Measurements from ENCODE around the gene ADCY5.
"Not testable (repeated sequence)": the region's sequence is repeated elsewhere in the genome, so short reads cannot be mapped to it uniquely, and the experiment has no call there.

The ADCY5 gene

DNA sequence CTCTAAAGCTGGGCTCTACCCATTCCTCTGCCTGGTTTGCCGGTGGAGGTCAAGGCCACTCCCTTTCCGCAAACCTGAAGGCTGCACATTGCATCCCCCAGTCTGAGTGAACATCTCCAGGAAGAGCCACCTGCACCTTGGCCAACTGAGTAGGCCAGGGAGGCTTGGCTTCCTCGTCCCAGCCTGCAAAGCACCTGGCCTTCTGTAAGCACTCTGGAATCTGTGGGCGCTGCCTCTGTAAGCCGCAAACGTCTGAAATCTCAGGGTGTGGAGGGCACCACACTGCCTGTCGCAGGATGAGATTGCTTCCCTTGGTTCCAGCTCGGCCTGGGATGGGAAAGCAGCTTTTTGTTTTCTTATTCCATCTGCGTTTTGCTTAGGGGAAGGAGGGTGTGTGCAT is 165.8 kb downstream of the ADCY5 start:
- no peak for DNase-seq

DNA sequence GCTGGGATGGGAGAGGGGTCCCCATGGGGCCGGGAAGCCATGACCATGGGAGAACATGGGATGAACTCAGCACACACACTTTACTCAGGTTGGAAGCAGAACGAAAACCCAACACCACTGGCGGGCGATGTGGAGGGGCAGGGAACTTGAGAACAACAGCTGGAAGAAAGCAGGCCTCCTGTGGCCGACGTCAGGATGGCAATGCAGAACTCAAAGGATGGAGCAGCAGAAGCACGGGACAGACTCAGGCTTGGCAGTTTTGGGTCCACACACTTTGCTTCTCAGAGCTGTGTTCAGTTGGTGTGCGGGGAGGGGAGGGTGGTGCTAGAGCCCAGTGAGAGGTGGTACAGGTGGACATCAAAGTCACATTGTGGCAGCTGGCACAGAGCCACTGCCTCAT is 166.4 kb downstream of the ADCY5 start:
- no peak for DNase-seq

DNA sequence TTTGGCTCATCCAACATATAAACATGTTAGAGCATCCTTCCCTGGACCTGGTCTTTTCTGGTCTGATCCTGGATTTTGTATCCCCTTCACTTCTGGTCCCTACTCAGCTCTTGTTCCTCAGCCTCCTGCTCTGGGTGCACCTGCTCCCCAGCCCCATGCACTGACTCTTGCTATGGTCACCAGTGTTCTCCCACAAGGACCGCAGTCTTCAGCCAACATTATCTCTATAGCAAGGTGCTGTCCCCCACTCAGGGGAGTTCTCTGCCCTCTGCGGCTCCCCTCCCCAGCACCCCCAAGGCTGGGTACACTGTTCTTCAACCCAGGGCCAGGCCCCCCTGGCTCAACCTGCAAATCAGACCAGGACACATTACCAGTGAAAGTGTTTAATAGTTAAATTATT is 167.0 kb downstream of the ADCY5 start:
- no peak for DNase-seq

DNA sequence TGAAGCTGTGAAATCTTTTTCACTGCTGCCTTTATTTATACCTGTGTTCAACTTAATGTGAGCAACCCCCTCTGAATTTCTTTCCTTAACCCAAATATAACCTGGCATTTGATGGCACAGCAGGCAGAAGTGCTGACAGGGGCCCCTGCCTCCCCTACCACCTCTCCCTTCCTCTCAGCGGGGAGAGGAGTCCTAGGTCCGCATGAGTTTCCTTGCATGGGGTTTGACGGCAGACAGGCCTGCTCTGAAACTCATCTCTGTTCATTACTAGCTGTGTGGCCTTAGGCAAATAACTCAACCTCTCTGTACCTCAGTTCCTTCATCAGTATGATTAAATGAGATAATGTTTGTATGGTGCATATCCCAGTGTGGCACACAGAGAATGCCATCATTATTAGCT is 167.5 kb downstream of the ADCY5 start:
- DNase-seq = no peak

DNA sequence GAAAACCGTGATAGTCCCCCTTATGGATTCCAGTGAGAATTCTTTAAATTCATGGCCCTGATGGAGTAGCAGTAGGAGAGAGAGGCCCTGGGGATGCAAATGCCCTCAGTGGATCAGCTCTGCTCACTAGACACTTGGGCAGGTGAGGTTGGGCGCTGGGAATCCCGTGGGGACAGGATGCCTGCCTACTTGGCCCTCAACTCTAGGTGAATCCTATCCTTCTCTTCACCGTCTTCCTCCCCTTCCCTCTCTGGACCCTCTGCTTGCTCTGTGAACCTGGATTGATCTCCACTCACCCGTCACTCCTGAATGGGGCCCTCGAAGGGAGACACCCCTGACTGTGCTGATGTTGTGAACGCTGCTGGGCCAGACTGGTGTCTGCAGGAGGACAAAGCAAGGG is 169.8 kb downstream of the ADCY5 start:
- DNase-seq = no peak

DNA sequence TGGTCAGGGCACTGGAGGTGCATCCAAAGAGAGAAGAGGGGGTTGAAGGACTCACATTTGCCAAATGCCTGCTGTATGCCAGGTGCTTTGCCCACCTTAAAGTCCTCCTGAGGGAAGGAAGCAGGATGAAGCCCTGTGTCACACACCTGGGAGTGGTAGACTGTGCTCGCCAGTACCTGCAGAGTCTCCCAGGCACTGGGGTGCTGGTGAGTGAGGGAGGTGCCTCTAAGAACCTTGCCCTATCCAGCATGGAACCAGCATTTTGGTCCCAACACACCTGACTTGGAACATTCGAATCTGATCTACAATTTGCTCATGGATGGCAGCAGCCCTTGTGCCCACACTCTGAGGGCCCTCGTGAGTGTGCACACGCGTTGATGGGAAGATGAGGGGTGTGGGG is 170.4 kb downstream of the ADCY5 start:
- DNase-seq = no peak

DNA sequence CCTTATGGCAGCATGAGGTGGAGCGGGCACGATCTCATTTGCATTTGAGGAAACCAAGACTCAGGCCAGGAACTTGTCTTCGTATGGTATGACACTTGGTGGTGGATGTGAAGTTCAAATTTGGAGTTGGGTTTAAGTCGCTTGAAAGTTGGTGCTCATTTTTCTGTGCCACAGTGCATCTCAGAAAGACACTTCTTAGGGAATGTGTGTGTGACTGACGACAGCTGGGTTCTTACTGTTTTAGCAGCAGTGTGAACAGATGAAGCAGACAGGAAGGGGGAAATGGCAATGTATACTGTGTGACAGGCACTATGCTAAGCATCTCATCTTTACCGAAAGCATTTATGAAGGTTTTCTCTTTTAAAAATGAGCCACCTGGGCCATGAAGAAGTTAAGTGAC is 171.8 kb downstream of the ADCY5 start:
- DNase-seq = no peak

DNA sequence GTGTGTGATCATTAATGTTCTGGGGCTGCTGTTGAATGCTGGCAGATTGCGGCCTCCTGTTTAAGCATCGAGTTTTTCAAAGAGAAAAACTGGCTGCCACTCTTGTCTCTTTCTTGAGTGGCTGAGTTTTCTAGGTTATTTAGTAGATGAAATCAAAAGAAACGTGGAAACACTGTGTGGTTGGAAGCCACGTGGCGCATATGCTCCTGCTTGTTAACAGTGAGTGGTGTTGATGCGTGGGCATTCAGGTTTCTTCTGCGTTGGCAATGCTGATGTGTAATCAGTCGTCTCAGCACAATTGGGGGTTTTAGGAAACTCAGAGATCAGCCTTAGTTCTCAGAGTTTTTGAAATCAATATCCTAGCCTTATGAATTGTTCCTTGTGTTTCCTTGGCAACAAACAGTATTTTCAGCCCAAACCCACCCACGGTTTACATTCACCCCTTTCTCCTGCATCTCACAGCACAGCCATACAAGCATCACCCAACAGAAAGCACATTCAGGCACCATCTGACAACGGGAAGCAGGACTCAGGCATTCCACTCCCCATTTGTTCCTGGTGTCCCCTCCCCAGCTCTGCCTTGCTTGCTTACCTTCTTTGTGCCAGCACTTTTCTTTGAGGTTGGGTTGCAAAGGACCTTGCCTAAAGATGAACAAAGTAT is 172.4 kb downstream of the ADCY5 start:
- no peak for DNase-seq

DNA sequence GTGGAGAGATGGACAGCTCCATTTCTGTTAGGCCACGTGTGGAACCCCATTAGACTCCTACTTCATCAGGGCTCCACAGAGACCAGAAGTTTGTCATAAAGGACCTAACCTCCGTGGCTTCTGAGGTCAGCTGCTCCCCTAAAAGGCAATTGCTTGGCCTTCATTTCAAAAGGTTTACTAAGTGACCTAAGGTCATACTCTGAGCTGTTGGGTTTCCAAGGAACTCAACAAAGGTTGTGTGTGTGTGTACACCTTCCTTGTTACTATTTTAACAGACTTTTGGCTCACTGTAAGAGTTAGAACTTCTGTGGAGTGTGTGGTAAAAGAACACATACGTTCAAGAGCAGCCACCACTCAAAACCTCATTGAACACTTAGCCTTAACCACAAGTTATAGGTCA is 173.2 kb downstream of the ADCY5 start:
- no peak for DNase-seq

DNA sequence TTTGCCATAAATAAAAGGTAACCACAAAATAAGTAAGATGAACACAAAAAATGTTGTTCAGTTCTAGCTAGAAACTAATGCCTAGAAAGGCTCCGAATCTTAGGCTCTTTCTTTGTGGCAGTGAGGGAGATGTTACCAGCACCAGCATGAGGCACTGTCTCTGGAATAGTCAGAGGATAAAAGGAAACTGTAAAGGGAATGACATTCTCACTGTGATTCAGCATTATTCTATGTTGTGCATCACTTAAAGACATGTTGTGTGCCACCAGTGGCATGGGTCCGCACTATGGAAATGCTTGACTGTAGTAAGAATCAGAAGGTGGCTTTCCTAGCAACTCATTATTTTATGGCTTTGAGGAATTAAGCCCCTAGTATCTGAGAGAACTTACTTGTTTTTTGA is 176.3 kb downstream of the ADCY5 start:
- no peak for DNase-seq

DNA sequence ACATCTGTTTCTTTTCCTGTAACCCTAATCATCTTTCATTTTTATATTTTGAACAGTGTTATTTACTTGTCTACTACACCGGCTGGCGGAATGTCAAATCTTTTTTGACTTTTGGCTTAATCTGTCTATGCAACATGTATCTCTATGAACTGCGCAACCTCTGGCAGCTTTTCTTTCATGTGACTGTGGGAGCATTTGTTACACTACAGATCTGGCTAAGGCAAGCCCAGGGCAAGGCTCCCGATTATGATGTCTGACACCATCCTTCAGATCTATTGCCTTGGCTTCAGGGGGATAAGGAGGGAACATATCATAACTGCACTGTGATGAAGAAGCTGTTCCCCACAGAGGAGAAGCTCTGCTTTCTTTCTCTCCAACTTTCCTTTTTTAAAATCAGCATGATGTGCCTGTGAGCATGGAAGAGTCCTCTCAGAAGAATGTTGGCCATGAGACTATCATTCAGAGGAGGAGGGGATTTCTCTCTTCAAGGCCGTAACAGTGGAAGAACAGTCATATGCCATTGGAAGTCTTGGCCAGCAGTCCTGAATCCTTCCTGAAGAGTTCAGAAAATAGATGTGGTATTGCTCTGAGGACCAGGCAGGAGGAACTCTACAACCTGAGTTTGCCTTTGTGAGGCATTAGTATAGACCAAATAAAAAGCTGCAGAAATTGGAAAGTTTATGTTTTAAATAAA is 177.3 kb downstream of the ADCY5 start:
- DNase-seq = no peak

DNA sequence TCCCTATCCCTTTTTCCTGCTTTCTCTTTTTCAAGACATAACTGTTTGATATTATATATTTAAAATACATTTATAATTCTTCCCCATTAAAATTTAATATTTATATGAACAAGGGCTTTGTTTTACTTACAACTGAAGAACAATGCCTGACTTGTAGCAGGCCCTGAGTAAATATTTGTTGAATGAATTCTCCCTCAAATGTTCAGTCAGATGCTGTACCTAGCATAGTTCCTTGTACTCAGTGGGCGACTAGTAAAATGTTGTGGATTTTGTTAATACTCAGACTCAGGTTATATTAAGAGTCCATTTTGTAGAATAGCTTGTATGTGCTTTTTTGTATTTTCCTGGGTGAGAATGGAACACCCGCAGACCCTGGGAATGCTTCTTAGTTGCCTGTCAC is 178.1 kb downstream of the ADCY5 start:
- DNase-seq = no peak

DNA sequence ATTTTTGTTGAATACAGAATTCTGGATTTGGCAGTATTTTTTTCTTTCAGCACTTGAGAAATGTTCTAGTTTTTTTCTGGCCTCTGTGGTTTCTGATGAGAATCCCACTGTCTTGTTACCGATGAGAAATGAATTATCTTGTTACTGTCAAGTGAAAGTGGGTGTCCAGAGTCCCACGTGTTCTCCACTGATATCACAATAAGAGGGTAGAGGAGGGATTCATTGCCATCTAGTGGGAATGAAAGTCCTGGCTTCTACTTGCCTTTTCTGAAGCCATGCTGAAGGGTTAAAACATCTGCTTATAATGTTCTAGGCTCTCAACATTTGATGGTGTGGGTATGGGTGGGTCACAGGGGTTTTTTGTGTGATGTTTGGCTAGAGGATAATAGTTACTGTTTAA is 181.1 kb downstream of the ADCY5 start:
- DNase-seq = no peak

DNA sequence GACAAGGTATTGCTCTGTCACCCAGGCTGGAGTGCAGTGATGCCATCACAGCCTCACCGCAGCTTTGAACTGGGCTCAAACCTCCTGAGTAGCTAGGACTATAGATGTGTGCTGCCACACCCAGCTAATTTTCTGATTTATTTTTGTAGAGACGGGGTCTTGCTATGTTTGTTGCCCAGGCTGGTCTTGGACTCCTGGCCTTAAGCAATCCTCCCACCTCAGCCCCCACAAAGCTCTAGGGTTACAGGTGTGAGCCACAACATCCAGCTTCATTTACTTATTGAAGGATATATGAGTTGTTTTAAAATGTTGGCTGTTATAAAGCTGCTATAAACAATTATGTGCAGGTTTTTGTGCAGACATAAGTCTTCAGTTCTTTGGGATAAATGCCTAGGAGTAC is 184.9 kb downstream of the ADCY5 start:
- no peak for DNase-seq

DNA sequence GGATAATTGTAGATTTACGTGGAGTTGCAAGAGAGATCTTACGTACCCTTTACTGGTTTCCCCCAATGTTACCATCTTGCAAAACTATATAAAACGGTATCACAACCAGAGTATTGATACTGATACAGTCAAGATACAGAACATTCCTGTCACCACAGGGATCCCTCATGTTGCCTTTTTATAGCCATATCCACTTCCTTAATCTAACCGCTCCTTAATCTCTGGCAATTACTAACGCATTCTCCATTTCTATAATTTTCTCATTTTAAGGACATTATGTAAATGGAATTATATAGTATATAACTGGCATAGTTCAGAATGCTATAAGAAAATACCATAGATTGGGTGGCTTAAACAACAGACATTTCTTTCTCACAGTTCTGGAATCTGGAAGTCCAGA is 186.0 kb downstream of the ADCY5 start:
- DNase-seq = no peak

DNA sequence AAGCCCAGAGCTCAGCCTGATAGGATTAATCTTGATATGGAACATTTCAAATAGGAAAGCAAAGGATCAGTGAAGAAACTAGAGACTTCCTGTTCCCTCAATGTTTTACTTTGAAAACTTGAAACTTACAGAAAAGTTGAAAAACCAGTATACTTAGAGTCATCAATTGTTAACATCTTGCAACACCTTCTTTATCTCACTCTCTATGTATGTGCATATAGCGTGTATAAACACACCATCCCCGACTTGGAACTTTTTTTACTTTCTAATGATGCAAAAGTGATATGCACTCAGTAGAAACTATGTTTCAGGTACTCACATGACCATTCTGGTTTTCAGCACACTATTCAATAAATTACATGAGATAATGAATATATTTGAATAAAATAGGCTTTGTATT is 186.7 kb downstream of the ADCY5 start:
- no peak for DNase-seq

DNA sequence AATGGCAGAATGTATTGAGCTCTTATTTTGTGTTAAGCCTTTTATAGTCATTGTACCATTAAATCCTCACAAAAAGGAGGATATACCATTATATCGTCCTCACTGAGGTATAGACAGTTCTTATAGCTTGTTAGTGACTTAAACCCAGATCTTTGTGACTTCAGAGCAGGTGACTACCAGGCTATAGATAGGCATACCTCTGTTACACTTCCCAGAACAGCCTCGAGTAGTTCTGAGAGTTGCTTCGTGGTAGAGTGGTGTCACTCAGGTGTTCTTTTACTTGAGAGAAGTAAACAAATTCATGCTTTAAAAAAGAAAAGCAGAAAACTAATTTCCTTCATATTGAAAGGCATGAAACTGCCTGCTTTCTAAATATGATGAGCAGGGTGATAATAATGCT is 187.2 kb downstream of the ADCY5 start:
- DNase-seq = no peak

DNA sequence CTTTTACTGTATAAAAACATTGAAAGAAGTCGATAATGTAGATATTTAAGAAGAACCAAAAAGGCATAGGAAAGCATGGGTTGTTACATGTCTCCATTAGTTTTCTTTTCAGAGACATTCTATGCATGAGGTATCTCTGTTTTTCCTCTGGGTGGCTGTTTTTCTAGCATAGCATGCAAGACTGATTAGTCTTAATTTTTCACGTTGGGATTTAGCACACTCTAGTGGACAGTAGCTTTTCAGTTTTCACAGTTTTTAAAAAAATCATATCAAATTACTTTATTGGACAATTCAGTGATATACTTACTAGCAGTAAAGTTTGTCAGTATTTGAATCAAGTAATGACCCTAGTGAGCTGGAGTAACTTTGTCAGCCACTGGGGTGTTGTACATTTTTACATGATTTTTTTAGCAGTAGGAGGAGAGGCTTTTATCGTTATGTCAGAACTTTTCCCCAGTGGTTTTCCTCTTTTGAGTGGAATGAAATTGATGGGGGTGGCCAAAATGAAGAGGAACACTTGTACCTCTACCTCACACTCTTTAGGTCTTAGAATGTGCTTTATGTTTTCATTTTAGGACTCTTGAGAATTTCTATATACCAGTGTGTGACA is 190.0 kb downstream of the ADCY5 start:
- no peak for DNase-seq

DNA sequence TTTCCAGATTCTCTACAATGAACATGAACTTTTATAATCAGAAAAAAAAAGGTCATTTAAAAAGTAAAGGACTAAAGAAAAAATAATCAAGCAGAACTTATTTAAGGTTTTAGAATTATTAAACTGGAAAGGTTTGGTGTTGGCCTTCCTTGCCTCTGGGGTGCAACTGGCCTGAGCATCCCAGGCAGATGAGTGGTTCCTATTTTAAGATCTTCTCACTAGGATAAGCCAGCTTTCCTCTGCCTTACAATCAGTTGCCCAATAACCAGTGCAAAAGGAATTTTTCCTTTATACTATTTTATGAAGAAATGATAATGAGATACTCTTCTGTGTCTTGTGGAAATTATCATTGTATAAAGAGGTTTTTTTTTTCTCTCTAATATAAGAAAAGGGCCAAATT is 190.5 kb downstream of the ADCY5 start:
- no peak for DNase-seq

DNA sequence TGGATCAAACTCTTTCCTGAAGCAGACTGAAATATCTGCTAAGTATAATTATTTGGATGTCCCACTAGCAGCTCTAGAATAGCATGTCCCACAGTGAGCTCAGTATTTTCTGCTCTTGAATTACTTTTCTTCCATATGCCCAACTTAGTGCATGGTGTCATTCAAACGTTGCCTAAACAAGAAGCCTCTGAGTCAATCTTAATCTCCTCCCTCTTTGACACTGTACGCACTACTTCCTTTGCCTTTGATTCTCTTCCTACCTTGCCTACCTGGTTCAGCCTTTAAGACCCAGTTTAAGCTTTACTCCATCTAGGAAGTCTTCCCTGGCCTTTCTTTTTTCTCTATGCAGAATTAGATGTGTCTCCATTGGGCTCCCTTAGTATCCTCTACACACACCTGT is 192.6 kb downstream of the ADCY5 start:
- no peak for DNase-seq

DNA sequence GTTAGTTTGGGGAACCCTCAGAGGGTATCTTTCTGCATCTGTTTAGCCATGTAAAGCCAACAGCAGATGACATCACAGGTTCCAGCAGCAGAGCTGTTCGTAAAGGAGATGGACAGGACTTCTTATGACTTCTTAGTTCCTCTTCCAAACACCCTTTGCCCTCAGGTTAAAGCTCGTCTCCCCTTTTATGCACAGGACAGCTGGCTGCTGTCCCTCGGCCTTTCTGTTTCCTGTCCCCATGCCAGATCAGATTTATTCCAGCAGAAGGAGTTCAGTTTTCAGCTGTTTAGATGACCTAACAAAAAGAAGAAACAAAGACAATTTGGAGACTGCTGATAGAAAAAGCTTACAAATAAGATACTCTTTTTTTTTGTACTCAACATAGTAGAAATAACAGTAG is 202.0 kb downstream of the ADCY5 start:
- DNase-seq = no peak

DNA sequence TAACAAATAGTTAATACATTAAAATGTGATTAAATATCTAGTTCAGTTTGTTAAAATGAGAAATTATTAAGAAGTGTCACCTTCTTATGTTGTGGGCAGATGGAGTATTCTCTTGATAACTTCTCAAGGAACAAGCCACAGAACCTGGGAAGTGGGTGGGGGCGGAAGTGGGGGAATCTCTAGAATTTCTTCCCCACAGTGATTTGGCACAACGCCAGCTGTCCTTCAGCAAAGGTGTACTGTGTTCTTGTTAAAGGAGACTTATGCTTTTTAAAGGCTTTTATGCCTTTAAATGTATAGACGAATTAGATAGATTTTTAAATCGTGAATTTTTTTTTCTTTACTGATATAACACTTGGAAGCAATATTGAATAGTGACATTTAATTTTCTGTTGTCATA is 204.8 kb downstream of the ADCY5 start:
- DNase-seq = no peak

DNA sequence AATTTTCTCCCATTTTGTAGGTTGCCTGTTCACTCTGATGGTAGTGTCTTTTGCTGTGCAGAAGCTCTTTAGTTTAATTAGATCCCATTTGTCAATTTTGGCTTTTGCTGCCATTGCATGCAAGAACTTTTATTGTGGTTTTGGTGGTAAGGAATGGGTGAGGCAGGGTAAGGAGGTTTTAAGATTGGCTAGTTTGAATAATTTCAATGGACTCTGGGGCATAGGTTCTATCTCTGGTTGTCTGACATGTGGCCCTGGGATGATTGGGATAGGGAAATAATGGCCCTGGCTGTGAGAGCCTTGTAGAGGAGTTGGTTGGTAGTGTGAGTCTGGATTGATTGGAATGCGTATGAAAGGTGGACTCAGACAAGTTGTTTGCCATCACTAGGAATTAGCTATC is 209.1 kb downstream of the ADCY5 start:
- no peak for DNase-seq

DNA sequence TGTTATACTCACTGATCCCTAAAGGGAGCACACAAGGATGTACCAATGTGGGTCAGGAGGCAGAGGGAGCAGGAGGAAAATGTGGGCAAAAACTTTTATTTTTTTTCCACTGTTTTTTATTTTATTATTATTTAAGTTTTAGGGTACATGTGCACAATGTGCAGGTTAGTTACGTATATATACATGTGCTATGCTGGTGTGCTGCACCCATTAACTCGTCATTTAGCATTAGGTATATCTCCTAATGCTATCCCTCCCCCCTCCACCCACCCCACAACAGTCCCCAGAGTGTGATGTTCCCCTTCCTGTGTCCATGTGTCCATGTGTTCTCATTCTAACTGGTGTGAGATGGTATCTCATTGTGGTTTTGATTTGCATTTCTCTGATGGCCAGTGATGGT is 209.7 kb downstream of the ADCY5 start:
- DNase-seq = not testable (repeated sequence)

DNA sequence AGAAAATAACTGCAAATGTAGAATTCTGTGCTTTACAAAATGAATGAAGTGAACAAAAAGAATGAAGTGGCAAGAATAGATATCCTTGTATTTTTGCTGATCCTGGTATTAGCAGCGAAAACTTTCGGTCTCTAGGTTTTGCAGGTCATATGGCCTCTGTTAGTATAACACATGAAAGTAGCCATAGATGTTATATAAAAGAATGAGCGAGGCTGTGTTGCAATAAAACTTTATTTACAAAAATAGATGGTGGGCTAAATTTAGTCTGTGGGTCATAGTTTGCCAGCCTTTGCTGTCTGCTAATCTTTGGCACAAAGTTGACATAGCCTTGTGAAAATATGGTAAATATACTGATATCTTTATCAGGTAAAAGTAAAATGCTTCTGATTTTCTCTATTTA is 212.0 kb downstream of the ADCY5 start:
- no peak for DNase-seq
